Measurements from ENCODE around the gene LMTK2. TPM values are rescaled to one million over a fixed set of nuclear protein-coding genes. Genes with fewer than 3 reads are reported as not detected.

LMTK2 gene
- total RNA-seq, 1 experiment from 2014 or later, result 17.8 TPM

GRCh38 chr7:98235901-98236300 is 129.2 kb downstream of the LMTK2 start:
- CTCF ChIA-PET, result no interaction called here
- RAD21 ChIA-PET (ENCODE audit: low non-redundant PET in 1 of 2, low total read pairs in 2 of 2, uncharacterized antibody in 2 of 2, unreplicated experiment in 2 of 2), result no interaction called here
- no peak overlapping the region for H3K4me2 ChIP-seq (ENCODE audit: low read length)
- ATAC-seq, result no peak
- H2AFZ ChIP-seq (ENCODE audit: low read depth, low read length, poor library complexity, severe bottlenecking), result no peak overlapping the region
- no peaks in the 10 kb centered on the region for H3K9me3 ChIP-seq (ENCODE audit: control insufficient read depth in 1 of 2, insufficient read depth in 1 of 2, low read depth in 1 of 2, low read length in 2 of 2)
- no TSS peak for BruUV-seq (replicated peaks)
- no peaks in the 10 kb centered on the region; a peak in 1 of 4 replicates for H3K36me3 ChIP-seq (ENCODE audit: control insufficient read depth in 1 of 2, insufficient read depth in 2 of 2, low read length in 2 of 2)
- no peaks in the 10 kb centered on the region for H3K4me1 ChIP-seq (ENCODE audit: control insufficient read depth in 1 of 2, insufficient read depth in 2 of 2, low read length in 2 of 2)
- no peak for DNase-seq (ENCODE audit: low read depth, low spot score)
- H3K4me3 ChIP-seq (replicated peaks in 1 of 2; ENCODE audit: low read depth in 1 of 2, low read length in 2 of 2), result no peak overlapping the region
- no peaks in the 10 kb centered on the region for H3K79me2 ChIP-seq (ENCODE audit: insufficient read depth, low read length)
- no peaks in the 10 kb centered on the region for H4K20me1 ChIP-seq (ENCODE audit: insufficient read depth)
- H3K27ac ChIP-seq (ENCODE audit: low read depth, low read length), result no peak overlapping the region
- no peaks in the 10 kb centered on the region for H3K27me3 ChIP-seq (ENCODE audit: insufficient read depth, low read length)
- POLR2A ChIA-PET, result no interaction called here
- intact Hi-C loops (cut with micrococcal nuclease), result no loop called here
- no peaks in the 10 kb centered on the region for H3K9me2 ChIP-seq (ENCODE audit: insufficient read depth)
- H3K9ac ChIP-seq (ENCODE audit: low read length), result no peak overlapping the region
- TF ChIP-seq POLR2A (IDR thresholded peaks at IDR 0.05; ENCODE audit: borderline replicate concordance, extremely low read depth, insufficient read depth, insufficient read length) (no peak), POLR2AphosphoS5 (IDR thresholded peaks at IDR 0.05; ENCODE audit: low read depth, low read length) (no peak), EZH2phosphoT487 (IDR thresholded peaks at IDR 0.05; ENCODE audit: borderline replicate concordance) (no peak), CEBPB (IDR thresholded peaks at IDR 0.05; ENCODE audit: low read depth) (no peak), SRF (IDR thresholded peaks at IDR 0.05; ENCODE audit: low read depth) (no peak), EZH2 (IDR thresholded peaks at IDR 0.05) (no peak), ZFX (IDR thresholded peaks at IDR 0.05) (no peak), ATF3 (IDR thresholded peaks at IDR 0.05) (no peak), EGR1 (IDR thresholded peaks at IDR 0.05; ENCODE audit: low read depth) (no peak)
- TF ChIP-seq, protein P1, sequence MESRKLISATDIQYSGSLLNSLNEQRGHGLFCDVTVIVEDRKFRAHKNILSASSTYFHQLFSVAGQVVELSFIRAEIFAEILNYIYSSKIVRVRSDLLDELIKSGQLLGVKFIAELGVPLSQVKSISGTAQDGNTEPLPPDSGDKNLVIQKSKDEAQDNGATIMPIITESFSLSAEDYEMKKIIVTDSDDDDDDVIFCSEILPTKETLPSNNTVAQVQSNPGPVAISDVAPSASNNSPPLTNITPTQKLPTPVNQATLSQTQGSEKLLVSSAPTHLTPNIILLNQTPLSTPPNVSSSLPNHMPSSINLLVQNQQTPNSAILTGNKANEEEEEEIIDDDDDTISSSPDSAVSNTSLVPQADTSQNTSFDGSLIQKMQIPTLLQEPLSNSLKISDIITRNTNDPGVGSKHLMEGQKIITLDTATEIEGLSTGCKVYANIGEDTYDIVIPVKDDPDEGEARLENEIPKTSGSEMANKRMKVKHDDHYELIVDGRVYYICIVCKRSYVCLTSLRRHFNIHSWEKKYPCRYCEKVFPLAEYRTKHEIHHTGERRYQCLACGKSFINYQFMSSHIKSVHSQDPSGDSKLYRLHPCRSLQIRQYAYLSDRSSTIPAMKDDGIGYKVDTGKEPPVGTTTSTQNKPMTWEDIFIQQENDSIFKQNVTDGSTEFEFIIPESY (IDR thresholded peaks at IDR 0.05; ENCODE audit: extremely low read depth, insufficient replicate concordance, low read length), result no peak
- TF ChIP-seq, protein P2, sequence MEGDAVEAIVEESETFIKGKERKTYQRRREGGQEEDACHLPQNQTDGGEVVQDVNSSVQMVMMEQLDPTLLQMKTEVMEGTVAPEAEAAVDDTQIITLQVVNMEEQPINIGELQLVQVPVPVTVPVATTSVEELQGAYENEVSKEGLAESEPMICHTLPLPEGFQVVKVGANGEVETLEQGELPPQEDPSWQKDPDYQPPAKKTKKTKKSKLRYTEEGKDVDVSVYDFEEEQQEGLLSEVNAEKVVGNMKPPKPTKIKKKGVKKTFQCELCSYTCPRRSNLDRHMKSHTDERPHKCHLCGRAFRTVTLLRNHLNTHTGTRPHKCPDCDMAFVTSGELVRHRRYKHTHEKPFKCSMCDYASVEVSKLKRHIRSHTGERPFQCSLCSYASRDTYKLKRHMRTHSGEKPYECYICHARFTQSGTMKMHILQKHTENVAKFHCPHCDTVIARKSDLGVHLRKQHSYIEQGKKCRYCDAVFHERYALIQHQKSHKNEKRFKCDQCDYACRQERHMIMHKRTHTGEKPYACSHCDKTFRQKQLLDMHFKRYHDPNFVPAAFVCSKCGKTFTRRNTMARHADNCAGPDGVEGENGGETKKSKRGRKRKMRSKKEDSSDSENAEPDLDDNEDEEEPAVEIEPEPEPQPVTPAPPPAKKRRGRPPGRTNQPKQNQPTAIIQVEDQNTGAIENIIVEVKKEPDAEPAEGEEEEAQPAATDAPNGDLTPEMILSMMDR (IDR thresholded peaks at IDR 0.05 in 2 of 3, conservative IDR thresholded peaks at IDR 0.05 in 1 of 3; ENCODE audit: borderline replicate concordance in 1 of 3, insufficient read depth in 1 of 3, low read depth in 2 of 3, low read length in 2 of 3), result no peak

Measured in HCT116 (cell line).